ENCODE measurements around the gene MDN1. TPM values are rescaled to one million over a fixed set of nuclear protein-coding genes. Genes with fewer than 3 reads are reported as not detected.

Gene MDN1
- total and polyA plus RNA-seq, 2 donors (not counting 1 experiment from before 2014, with no cell fraction given) = 16.5 to 59.5 TPM

- intact Hi-C loops (cut with micrococcal nuclease) = no loop called here
- no peak for ATAC-seq (ENCODE audit: low read depth)
- no peaks in the 10 kb centered on the region for H3K27me3 Mint-ChIP-seq
- Histone ChIP-seq H3K27ac (ENCODE audit: low read length in 2 of 2) (no peak overlapping the region), H3K36me3 (replicated peaks in 1 of 2; ENCODE audit: control extremely low read depth in 1 of 2, control insufficient read depth in 1 of 2, extremely low read depth in 1 of 2, insufficient read depth in 2 of 2, low read length in 1 of 2) (peaks cover 0 to 60% of the 10 kb centered on the region in 2 experiments), H3K9me3 (ENCODE audit: control extremely low read depth in 1 of 3, control insufficient read depth in 2 of 3, insufficient read depth in 1 of 3, low read length in 2 of 3) (no peaks in the 10 kb centered on the region), H3K79me2 (ENCODE audit: control insufficient read depth, insufficient read depth, low read length) (no peaks in the 10 kb centered on the region), H3K4me2 (replicated peaks; ENCODE audit: low read depth, low read length, poor library complexity, severe bottlenecking) (no peak overlapping the region), H4K20me1 (ENCODE audit: control insufficient read depth, insufficient read depth, low read length, poor library complexity, severe bottlenecking) (no peaks in the 10 kb centered on the region), H3K9ac (ENCODE audit: low read length) (no peak overlapping the region), H3K27me3 (replicated peaks in 1 of 4; ENCODE audit: control extremely low read depth in 1 of 4, control insufficient read depth in 3 of 4, insufficient read depth in 4 of 4, low read length in 3 of 4) (no peaks in the 10 kb centered on the region), H3K4me1 (ENCODE audit: control insufficient read depth in 2 of 2, insufficient read depth in 2 of 2, low read length in 2 of 2) (no peaks in the 10 kb centered on the region), H2AFZ (ENCODE audit: insufficient read depth, low read depth, low read length, poor library complexity, severe bottlenecking) (no peak overlapping the region), H3K4me3 (ENCODE audit: control extremely low read depth in 1 of 5, extremely low read depth in 1 of 5, insufficient read depth in 1 of 5, low read depth in 2 of 5, low read length in 4 of 5) (no peak overlapping the region)
- ChIA-PET CTCF (no interaction called here), POLR2A (no interaction called here)
- DNase-seq = no peak
- no peak overlapping the region for H3K4me3 Mint-ChIP-seq
- H3K4me1 Mint-ChIP-seq = no peaks in the 10 kb centered on the region
- TF ChIP-seq CTCF (IDR thresholded peaks at IDR 0.05) (no peak), EZH2 (IDR thresholded peaks at IDR 0.05; ENCODE audit: borderline replicate concordance, insufficient read depth, low read depth, low read length, poor library complexity, severe bottlenecking) (no peak)
- no CpG with 5 or more reads among the region's 3 CpGs for WGBS (ENCODE audit: insufficient coverage)
- no peak overlapping the region for H3K27ac Mint-ChIP-seq
- H3K9me3 Mint-ChIP-seq (ENCODE audit: insufficient read depth) = no peaks in the 10 kb centered on the region
These were observed 117.2 kb downstream of the MDN1 start for GRCh38 chr6:89702349-89702748.

GRCh38 chr6:89695667-89696066, 123.9 kb downstream of the MDN1 start:
- Histone ChIP-seq H3K4me3 (ENCODE audit: control extremely low read depth in 1 of 5, extremely low read depth in 1 of 5, insufficient read depth in 1 of 5, low read depth in 2 of 5, low read length in 4 of 5) (no peak overlapping the region), H3K27me3 (replicated peaks in 1 of 4; ENCODE audit: control extremely low read depth in 1 of 4, control insufficient read depth in 3 of 4, insufficient read depth in 4 of 4, low read length in 3 of 4) (no peaks in the 10 kb centered on the region), H3K36me3 (replicated peaks in 1 of 2; ENCODE audit: control extremely low read depth in 1 of 2, control insufficient read depth in 1 of 2, extremely low read depth in 1 of 2, insufficient read depth in 2 of 2, low read length in 1 of 2) (peaks cover 0 to 70% of the 10 kb centered on the region in 2 experiments), H3K9ac (ENCODE audit: low read length) (no peak overlapping the region), H3K27ac (ENCODE audit: low read length in 2 of 2) (no peak overlapping the region), H3K4me1 (ENCODE audit: control insufficient read depth in 2 of 2, insufficient read depth in 2 of 2, low read length in 2 of 2) (no peaks in the 10 kb centered on the region), H2AFZ (ENCODE audit: insufficient read depth, low read depth, low read length, poor library complexity, severe bottlenecking) (no peak overlapping the region), H4K20me1 (ENCODE audit: control insufficient read depth, insufficient read depth, low read length, poor library complexity, severe bottlenecking) (no peaks in the 10 kb centered on the region), H3K79me2 (ENCODE audit: control insufficient read depth, insufficient read depth, low read length) (no peaks in the 10 kb centered on the region), H3K4me2 (replicated peaks; ENCODE audit: low read depth, low read length, poor library complexity, severe bottlenecking) (no peak overlapping the region), H3K9me3 (ENCODE audit: control extremely low read depth in 1 of 3, control insufficient read depth in 2 of 3, insufficient read depth in 1 of 3, low read length in 2 of 3) (no peaks in the 10 kb centered on the region)
- Mint-ChIP-seq H3K4me1 (peaks cover 6% of the 10 kb centered on the region), H3K27me3 (no peaks in the 10 kb centered on the region), H3K9me3 (ENCODE audit: insufficient read depth) (no peaks in the 10 kb centered on the region), H3K4me3 (no peak overlapping the region), H3K27ac (no peak overlapping the region)
- ChIA-PET CTCF (interaction anchor here (1.2 kb wide), 1 partner anchor 713 kb away, joined by 3 read pairs; no protein-coding TSS in a partner anchor), POLR2A (no interaction called here)
- ATAC-seq (ENCODE audit: low read depth) (no peak), DNase-seq (no peak)
- TF ChIP-seq EZH2 (IDR thresholded peaks at IDR 0.05; ENCODE audit: borderline replicate concordance, insufficient read depth, low read depth, low read length, poor library complexity, severe bottlenecking) (no peak), CTCF (IDR thresholded peaks at IDR 0.05) (no peak)
- intact Hi-C loops (cut with micrococcal nuclease) = no loop called here
- WGBS (ENCODE audit: insufficient coverage) = 89% methylated on average over 2 of the region's 7 CpGs
